GM18870 (cell line): ENCODE measurements around the gene SMCR8.
"Not testable (repeated sequence)": the region's sequence is repeated elsewhere in the genome, so short reads cannot be mapped to it uniquely, and the experiment has no call there.

Experiments used
- ATAC-seq: cut with Tn5 transposase; IDR thresholded peaks from one replicate; pipeline ENCODE4 v1.9.1; 2021; ENCODE audit warnings: moderate library complexity; ENCODE audit not compliant: unreplicated experiment

Gene SMCR8, protein sequence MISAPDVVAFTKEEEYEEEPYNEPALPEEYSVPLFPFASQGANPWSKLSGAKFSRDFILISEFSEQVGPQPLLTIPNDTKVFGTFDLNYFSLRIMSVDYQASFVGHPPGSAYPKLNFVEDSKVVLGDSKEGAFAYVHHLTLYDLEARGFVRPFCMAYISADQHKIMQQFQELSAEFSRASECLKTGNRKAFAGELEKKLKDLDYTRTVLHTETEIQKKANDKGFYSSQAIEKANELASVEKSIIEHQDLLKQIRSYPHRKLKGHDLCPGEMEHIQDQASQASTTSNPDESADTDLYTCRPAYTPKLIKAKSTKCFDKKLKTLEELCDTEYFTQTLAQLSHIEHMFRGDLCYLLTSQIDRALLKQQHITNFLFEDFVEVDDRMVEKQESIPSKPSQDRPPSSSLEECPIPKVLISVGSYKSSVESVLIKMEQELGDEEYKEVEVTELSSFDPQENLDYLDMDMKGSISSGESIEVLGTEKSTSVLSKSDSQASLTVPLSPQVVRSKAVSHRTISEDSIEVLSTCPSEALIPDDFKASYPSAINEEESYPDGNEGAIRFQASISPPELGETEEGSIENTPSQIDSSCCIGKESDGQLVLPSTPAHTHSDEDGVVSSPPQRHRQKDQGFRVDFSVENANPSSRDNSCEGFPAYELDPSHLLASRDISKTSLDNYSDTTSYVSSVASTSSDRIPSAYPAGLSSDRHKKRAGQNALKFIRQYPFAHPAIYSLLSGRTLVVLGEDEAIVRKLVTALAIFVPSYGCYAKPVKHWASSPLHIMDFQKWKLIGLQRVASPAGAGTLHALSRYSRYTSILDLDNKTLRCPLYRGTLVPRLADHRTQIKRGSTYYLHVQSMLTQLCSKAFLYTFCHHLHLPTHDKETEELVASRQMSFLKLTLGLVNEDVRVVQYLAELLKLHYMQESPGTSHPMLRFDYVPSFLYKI

DNA sequence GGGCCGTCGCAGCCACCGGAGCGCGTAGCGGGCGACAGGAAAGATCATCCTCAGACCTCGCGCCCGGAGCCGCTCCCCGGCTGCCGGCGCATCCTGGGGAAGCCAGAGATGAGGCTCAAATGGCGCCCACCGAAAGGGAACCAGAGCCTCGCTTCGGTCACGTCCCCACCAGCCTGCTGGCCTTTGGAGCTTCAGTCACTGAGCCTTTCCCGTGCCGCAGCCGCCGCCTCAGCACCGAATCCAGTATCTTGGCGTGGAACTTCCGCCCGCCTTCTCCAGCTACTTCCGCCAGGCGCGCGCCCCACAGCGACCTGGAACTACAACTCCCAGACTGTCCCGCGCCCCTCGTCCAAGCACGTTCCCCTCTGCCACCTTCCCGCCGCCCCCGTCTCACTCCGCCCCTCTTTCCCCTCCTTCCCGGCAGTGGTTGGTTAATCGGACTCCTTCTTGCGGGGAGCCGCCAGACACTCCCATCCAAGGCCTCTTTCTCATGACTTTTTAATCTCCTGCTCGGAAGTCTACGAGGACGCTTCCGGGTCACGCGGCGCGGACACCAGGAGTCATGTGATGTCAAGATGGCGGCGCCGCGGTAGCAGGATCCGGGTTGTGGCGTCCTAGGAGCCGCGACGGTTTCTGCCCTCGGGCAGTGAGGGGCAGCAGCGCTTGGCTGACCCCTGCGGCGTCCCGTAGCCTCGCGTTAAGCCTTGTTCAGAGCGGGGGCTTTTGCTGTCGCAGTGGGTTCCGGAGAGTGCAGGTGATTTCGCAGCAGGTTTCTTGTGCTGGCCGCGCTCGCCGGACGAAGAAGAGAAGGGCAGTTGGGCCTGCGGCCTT, at the start of gene SMCR8, which contains the start of gene TOP3A:
Gene SMCR8 (plus strand): TSS at position 563 of the 831 bp plus-strand sequence. CDS start 497 bp downstream, outside the sequence.
Gene TOP3A (minus strand): TSS at position 264 of the 831 bp plus-strand sequence. CDS start 216 bp downstream, at position 48.
- ATAC-seq: peak; percentile 66

DNA sequence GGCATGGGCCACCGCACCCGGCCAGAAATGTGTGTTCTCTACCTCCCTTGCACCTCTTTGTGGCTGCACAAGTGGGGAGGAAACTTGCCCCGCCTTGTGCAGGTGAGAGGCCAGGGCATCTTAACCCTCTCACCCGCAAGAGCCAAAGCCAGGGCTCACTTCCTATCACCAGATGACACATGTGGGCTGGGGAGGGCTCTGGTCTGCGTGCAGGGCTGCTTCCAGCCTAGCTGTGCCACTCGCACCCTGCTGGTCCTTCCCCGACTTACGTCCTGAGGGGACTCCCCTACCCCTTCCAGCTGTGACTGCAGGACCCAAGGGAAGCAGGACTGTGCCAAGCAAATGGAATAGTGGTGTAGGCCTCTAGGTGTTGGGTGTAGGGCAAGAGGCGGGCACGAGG, 47.7 kb upstream of the SMCR8 start:
- no peak for ATAC-seq

DNA sequence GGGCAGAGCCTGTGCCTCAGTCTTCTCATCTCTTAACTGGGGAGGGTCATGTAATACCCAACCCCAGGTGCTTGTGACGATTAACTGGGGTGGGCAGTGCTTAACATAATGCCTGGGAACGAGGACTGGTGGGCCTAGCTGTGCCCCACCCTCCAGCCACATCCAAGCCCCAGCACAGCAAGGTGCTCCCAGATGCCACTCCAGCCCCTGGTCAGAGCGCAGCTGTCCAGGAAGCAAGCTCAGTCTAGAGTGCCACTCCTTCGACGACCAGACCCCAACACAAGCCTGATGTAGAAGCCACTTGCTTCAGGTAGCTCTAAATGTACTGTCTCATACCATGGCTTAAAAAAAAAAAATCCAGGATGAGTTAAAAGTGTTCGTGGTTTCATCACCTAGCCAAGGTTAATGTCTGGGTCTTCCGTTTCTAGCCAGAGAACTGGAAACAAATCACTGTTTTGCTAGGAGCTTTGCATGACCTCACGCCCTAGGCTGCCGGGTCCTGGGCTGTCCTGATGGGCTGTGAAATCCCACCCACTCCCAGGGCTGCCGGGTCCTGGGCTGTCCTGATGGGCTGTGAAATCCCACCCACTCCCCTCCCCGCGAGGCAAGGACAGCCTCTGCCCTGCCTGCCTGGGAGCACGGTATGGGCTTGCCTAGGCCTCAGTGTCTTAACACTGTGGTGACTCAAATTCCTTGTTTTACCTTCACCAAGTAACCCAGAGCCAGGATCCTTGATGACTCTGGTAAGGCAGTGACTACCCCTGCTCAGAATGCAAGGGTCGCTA, 47.0 kb upstream of the SMCR8 start:
- no peak for ATAC-seq

DNA sequence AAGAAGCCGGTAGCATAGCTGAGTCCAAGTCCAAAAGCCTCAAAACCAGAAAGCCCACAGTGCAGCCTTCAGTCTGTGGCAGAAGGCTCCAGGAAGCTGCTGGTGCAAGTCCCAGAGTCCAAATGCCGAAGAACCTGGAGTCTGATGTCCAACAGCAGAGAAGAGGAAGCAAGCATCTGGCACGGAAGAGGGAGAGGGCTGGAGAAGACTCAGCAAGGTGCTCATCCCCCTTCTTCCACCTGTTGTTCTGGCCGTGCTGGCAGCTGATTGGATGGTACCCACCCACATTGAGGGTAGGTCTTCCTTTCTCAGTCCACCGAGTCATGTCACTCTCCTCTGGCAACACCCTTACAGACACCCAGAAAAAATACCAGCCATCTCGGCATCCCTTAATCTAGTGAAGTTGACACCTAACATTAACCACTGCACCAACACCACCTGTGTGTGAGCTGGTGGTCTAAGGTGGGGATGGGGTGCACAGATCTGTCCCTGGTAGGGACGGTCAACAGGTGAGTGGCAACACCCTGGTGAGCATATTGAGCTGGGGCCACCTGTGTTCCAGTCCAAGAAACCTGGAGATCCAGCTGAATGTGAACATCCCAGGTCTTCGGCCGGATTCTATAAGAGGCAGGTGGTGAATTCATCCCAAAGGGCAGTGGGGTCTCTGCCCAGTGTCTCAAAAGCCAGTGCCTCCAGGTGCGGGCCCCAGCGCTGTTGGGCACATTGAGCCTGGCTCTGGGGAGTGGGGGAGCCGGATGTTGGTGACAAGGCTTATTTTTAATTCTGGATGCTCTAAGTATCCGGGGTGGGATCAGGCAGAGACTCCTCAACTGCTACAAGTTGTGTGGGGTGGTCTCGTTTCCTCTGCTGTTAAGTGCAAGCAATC, 44.8 kb upstream of the SMCR8 start:
- ATAC-seq: no peak

DNA sequence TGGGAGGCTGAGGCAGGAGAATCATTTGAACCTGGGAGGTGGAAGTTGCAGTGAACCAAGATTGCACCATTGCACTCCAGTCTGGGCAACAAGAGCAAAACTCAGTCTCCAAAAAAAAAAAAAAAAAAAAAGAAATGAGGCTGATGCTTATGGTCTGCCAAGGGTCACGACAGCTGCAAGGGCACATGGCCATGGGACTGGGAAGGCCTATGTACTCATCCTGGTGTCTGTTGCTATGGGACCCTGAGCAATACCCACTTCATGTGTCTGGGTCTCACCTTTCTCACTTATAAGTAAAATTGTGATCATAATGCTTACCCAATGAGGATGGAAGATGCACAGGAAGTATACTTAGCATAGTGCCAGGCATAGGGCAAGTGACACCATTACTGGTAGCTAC, 38.0 kb upstream of the SMCR8 start:
- ATAC-seq: no peak

DNA sequence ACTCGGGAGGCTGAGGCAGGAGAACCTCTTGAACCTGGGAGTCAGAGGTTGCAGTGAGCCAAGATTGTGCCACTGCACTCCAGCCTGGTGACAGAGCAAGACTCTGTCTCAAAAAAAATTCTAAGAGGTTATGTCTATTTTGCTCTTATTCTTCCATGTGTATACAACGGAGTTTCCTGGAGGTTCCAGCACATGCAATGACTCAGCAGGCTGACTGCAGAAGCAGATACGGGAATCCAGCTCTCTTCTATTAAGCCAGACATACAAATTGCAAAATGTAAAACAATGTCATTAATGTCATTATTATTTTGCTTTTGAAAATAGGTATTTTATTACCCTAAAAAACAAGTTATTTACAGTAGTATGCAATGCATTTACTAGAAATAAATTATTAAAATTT, 36.2 kb upstream of the SMCR8 start:
- no peak for ATAC-seq

DNA sequence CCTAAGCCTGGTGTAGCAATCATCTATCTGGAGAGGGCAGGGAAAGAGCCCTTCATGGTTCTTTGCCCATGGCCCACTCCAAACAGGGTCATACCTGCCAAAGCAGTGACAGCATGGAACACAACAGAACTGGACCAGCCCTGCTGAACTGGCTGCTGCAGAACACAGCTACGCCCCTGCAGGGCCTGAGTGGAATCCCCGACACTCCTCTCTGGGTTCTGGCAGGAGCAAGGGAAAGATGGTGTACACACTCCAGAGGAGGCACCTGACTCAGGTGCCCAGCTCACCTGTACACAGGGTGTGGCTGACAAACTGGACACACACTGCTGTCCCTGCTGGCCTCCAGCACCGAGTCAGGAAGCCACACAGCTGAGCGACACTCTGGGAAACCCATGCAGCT, 34.8 kb upstream of the SMCR8 start:
- no peak for ATAC-seq

DNA sequence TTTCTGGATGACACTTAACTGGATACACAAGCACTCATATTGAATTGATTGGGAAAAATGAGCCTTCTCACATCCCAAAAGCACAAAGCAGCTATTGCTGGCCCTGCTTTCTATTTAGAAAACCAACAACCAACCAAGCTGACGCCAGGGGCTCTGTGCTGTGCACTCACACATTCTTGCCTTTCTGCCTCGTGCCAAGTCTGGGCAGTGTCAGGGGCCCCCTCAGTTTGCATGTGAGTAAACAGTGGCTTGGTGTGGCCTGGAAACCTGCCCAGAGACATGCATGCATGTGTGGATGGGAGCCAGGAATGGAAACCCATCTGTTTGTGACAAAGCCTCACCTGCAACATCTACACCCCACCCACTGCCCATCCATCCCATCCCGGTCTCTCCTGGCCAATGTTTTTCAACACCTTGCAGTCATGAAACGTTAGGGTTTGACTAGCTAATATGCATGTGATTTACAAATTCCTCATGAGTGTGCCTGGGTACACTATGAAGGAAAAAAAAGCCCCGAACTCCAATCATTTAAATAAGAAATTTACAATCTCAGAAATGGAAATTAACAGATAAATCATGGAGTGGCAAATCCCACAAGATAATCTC, 34.2 kb upstream of the SMCR8 start:
- no peak for ATAC-seq

DNA sequence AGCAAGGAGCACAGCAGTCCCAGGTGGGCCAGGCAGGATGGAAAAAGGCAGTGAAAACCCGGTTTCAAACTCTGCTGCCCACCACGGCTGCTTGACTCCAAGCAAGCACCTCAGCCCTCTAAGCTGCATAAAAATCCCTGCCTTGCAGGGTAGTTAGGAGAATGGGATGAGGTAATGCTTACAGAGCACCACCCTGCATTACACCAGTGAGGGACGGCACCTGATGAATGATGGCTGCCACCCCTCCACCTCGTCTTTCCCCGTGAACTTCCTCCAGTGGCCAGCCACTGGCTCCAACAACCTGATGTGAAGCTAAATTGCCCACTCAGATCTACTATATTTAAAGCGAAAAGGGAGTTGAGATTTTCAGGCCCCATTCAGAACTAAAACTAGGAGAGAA, 33.3 kb upstream of the SMCR8 start:
- no peak for ATAC-seq

DNA sequence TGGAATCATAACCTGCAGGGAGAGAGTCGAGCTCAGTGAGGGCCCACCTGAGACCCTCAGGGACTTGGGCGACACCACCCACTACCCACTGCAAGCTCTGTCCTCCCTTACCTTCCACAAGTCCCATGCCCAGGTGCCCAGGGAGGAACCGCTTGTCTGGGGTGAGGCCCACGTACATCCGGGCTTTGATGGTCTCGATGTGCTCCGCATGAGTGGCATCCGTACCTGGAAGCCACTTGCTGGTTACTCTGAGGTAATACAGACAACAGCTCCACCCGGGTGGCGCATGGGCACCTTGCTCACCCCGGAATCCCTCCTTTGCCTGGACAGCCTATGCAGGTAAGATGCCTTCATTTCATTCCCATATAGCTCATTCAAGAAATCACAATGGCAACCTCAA, 29.8 kb upstream of the SMCR8 start:
- ATAC-seq: no peak

DNA sequence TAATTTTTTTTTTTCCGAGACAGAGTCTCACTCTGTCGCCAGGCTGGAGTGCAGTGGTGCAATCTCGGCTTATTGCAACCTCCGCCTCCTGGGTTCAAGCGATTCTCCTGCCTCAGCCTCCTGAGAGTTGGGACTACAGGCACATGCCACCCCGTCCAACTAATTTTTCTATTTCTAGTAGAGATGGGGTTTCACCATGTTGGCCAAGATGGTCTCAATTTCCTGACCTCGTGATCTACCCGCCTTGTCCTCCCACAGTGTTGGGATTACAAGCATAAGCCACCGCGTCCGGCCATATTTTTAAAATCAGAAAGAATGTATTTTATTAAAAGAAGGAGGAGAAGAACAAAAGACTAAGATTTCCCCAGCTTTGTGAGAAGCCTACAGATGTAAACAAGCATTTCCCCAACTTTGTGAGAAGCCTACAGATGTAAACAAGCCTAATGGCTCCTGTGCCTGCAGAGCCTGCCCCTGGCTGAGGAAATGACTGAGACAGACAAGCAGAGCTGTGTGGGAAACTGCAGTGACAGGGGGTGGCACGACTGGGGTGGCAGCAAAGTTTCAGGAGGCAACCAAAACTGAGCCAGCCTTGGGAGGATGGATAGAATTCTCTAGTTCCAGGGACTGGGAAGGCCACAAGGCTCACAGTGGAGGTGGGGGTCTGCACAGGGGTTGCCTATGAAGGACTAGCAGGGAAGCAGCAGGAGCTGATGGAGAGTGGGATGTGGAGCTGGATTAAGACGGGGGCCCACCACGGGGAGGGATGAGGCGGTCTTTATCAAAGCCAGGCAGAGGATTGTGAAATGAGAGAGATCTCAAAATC, 23.2 kb upstream of the SMCR8 start:
- ATAC-seq: no peak

DNA sequence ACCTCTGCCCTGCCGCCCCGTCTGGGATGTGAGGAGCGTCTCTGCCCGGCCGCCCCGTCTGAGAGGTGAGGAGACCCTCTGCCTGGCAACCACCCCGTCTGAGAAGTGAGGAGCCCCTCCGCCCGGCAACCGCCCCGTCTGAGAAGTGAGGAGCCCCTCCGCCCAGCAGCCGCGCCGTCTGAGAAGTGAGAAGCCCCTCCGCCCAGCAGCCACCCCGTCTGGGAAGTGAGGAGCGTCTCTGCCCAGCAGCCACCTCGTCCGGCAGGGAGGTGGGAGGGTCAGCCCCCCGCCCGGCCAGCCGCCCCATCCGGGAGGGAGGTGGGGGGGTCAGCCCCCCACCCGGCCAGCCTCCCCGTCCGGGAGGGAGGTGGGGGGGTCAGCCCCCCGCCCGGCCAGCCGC, 17.0 kb upstream of the SMCR8 start:
- not testable (repeated sequence) for ATAC-seq

DNA sequence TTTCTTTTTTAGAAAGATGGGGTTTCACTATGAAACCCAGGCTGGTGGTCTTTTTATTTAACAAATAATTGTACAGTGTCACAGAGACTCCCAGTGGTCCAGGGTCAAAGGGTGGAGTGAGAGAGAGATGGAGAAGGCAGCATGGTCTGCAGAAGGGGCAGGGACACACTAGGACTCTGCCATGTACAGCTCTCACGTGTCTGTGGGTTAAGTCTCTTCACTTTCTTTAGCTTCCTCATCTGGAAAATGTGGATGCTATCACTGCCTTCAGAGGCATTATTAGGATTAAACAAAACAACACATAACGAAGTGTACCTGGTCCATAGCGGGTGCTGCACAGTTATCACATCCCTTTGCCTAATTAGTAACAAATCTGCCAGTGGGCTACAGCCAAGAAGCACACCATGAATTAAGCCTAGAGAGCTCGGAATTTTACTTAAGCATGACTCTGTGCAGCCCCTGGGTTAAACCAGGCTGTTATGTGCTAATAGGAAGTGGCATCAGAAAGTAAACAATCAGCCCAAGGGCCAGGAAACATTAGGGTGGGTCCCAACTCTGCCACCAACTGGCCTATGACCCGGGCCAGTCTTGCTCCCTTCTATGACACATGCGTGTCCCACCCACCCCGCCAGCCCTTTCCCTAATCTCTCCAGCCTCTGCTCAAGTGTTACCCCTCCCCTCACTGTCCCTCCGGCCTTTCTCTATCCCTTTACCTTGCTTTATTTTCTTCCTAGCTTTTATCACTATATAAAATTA, 14.2 kb upstream of the SMCR8 start:
- ATAC-seq: no peak

DNA sequence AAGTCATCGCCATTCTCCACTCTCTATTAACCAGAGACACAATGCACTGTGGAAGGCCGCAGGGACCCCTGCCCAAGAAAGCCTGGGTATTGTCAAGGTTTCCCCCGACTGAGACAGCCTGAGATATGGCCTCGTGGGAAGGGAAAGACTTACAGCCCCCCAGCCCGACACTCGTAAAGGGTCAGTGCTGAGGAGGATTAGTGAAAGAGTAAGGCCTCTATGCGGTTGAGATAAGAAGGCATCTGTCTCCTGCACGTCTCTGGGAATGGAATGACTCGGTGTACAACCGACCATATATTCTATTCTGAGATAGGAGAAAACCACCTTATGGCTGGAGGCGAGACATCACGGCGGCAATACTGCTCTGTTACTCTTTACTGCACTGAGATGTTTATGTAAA, 11.9 kb upstream of the SMCR8 start:
- ATAC-seq: not testable (repeated sequence)

DNA sequence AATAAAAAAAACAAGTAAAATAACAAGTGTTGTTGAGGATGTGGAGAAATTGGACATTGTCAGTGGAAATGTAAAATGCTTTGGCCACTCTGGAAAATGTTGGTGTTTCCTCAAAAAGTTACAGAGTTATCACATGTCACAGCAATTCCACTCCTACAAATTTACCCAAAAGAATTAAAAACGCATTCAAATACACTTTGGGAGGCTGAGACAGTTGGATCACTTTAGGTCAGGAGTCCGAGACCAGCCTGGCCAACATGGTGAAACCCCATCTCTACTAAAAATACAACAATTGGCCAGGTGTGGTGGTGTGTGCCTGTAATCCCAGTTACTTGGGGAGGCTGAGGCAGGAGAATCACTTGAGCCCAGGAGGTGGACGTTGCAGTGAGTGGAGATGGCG, 5.9 kb upstream of the SMCR8 start:
- ATAC-seq: no peak

DNA sequence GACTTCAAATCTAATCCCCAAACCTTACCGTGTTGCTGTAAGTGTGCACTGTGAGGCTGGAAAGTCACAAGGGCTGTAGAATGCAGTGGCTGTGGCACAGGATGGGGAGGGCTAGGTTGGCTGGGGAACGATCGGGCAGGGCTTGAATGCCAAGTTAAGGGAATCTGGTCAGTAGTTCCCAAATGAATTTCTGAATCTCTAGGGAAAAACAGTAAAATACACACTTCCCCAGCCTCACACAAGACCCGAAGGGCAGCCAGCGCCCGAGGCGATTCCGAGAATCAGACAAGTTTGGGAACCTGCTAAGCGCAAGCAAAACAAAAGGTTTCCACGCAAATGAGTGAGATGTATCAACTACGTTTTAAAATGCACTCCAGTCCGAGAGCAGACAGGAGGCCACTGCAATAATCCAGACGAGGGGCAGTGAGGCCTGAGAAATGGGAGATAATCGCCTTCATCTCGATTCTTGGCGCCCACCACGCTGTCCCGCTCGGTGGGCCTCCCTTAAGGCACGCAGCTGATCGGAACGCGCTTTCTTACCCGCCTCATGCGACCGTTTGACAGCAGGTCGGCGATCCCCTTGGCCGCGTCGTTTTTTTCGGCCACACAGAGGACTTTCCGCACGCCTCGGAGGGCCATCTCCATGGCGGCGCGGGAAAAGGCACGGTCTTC, 898 bp upstream of the SMCR8 start:
- no peak for ATAC-seq

DNA sequence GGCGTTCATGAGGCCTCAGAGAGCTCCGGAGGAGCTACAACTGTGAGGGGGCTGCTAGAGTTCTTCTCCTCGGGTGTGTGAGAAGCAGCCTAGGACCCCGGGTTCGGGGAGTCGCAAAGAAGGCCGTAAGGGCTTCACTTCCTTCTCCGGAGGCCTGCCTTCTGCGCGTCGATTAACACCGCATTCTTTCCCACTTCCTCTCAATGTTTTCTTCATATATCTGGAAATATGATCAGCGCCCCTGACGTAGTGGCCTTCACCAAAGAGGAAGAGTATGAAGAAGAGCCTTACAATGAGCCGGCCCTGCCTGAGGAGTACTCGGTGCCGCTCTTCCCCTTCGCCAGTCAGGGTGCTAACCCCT, 449 bp downstream of the SMCR8 start:
- no peak for ATAC-seq
